Measurements from ENCODE around the gene GDAP2. TPM values are rescaled to one million over a fixed set of nuclear protein-coding genes. Genes with fewer than 3 reads are reported as not detected.

Gene GDAP2
- total RNA-seq, 4 donors from 2014 or later, result 10.5 to 41.9 (median 28.2) TPM

GRCh38 chr1:117933769-117934168 lies 4.3 kb upstream of the GDAP2 start:
- Histone ChIP-seq H3K4me1 (no peaks in the 10 kb centered on the region), H3K9me3 (no peaks in the 10 kb centered on the region), H3K36me3 (no peaks in the 10 kb centered on the region), H3K4me3 (no peak overlapping the region), H3K27ac (no peak overlapping the region), H3K27me3 (no peaks in the 10 kb centered on the region)
- TF ChIP-seq CTCF (IDR thresholded peaks at IDR 0.05) (no peak), POLR2A (IDR thresholded peaks at IDR 0.05) (no peak)
- no peak for DNase-seq
- intact Hi-C loops (cut with DNase I; ENCODE audit: low total_unique reads), result no loop called here

- H3K27me3 ChIP-seq, result no peaks in the 10 kb centered on the region
- peaks cover 0 to 8% of the 10 kb centered on the region in 2 donors for H3K4me1 ChIP-seq
- no peaks in the 10 kb centered on the region for H3K36me3 ChIP-seq
- no peak for DNase-seq
- H3K27ac ChIP-seq, result no peak overlapping the region
- H3K4me3 ChIP-seq, result no peak overlapping the region
- H3K9me3 ChIP-seq, result no peaks in the 10 kb centered on the region
- intact Hi-C loops (cut with DNase I; ENCODE audit: low total_unique reads), result no loop called here
- TF ChIP-seq POLR2A (IDR thresholded peaks at IDR 0.05) (no peak), CTCF (IDR thresholded peaks at IDR 0.05) (no peak)
Measured at GRCh38 chr1:117932576-117932975, 3.2 kb upstream of the GDAP2 start.

- Histone ChIP-seq H3K27ac (no peak overlapping the region), H3K36me3 (no peaks in the 10 kb centered on the region), H3K9me3 (no peaks in the 10 kb centered on the region), H3K4me3 (peak overlapping the region; percentile 70 to 82), H3K4me1 (peaks cover 0 to 8% of the 10 kb centered on the region in 2 donors), H3K27me3 (no peaks in the 10 kb centered on the region)
- intact Hi-C loops (cut with DNase I; ENCODE audit: low total_unique reads), result no loop called here
- TF ChIP-seq CTCF (IDR thresholded peaks at IDR 0.05) (no peak), POLR2A (IDR thresholded peaks at IDR 0.05) (no peak)
- no peak for DNase-seq
Measured at GRCh38 chr1:117930484-117930883, 1.1 kb upstream of the GDAP2 start.

GRCh38 chr1:117930173-117930447 lies 689 bp upstream of the GDAP2 start:
- intact Hi-C loops (cut with DNase I; ENCODE audit: low total_unique reads), result no loop called here
- no peak for DNase-seq
- Histone ChIP-seq H3K4me1 (peaks cover 0 to 8% of the 10 kb centered on the region in 2 donors), H3K36me3 (no peaks in the 10 kb centered on the region), H3K9me3 (no peaks in the 10 kb centered on the region), H3K4me3 (peak overlapping the region; percentile 70 to 82), H3K27ac (no peak overlapping the region), H3K27me3 (no peaks in the 10 kb centered on the region)
- TF ChIP-seq POLR2A (IDR thresholded peaks at IDR 0.05) (no peak), CTCF (IDR thresholded peaks at IDR 0.05) (no peak)

- no peaks in the 10 kb centered on the region for H3K27me3 ChIP-seq
- no peak for TF ChIP-seq CTCF (IDR thresholded peaks at IDR 0.05)
- no peak for TF ChIP-seq POLR2A (IDR thresholded peaks at IDR 0.05)
- peaks cover 0 to 8% of the 10 kb centered on the region in 2 donors for H3K4me1 ChIP-seq
- peak; percentile 23 for DNase-seq
- no peaks in the 10 kb centered on the region for H3K9me3 ChIP-seq
- H3K4me3 ChIP-seq, result peak overlapping the region; percentile 70 to 82
- intact Hi-C loops (cut with DNase I; ENCODE audit: low total_unique reads), result no loop called here
- H3K27ac ChIP-seq, result peak overlapping the region; percentile 69 to 77
- no peaks in the 10 kb centered on the region for H3K36me3 ChIP-seq
Measured at GRCh38 chr1:117928881-117929342, 509 bp downstream of the GDAP2 start.

Data from uterus (tissue), 4 donors.